Lung (tissue), 12 donors: ENCODE measurements around the gene SLC51A. TPM values are rescaled to one million over a fixed set of nuclear protein-coding genes. Genes with fewer than 3 reads are reported as not detected.
"Not testable (repeated sequence)": the region's sequence is repeated elsewhere in the genome, so short reads cannot be mapped to it uniquely, and the experiment has no call there.

Experiments used
- ATAC-seq: fragments of 200-7000 bp; cut with Tn5 transposase; one replicate; pipeline ENCODE4 v1.9.1; 2020; ENCODE audit warnings: moderate number of reproducible peaks; ENCODE audit not compliant: insufficient read depth, low FRiP score
- DNase-seq, 3 donors: peaks; one replicate each; pipeline ENCODE4 v3.0.0-alpha.2; 2013 to 2017
- H3K27ac ChIP-seq, 2 donors: one replicate each; pipeline ENCODE4 v1.5.1; 2013; ENCODE audit warnings: mild to moderate bottlenecking in 2 of 2, moderate library complexity in 2 of 2, control low read depth in 1 of 2, inconsistent platforms in 1 of 2, low read depth in 1 of 2, low read length in 1 of 2
- H3K27me3 ChIP-seq, 3 donors: one replicate each; pipeline ENCODE4 v1.5.1; 2013; ENCODE audit warnings: low read length in 2 of 3; ENCODE audit not compliant: control insufficient read depth in 3 of 3, insufficient read depth in 3 of 3
- H3K36me3 ChIP-seq, 4 donors: one replicate each; pipeline ENCODE4 v1.5.1; 2013; ENCODE audit warnings: low read length in 4 of 4, mild to moderate bottlenecking in 1 of 4, moderate library complexity in 1 of 4; ENCODE audit not compliant: control insufficient read depth in 4 of 4, insufficient read depth in 4 of 4
- H3K4me1 ChIP-seq, 5 donors: one replicate each; pipeline ENCODE4 v1.5.1; 2013; ENCODE audit warnings: low read length in 5 of 5, mild to moderate bottlenecking in 2 of 5, moderate library complexity in 1 of 5; ENCODE audit not compliant: control insufficient read depth in 5 of 5, insufficient read depth in 5 of 5
- H3K4me3 ChIP-seq: one replicate; pipeline ENCODE4 v1.5.1; 2013; ENCODE audit warnings: mild to moderate bottlenecking, control low read depth, moderate library complexity
- H3K9ac ChIP-seq, 2 donors: one replicate each; pipeline ENCODE4 v1.5.1; 2013; ENCODE audit warnings: low read length in 2 of 2, control low read depth in 1 of 2; ENCODE audit not compliant: insufficient read depth in 1 of 2
- H3K9me3 ChIP-seq, 4 donors: one replicate each; pipeline ENCODE4 v1.5.1; 2013; ENCODE audit warnings: low read length in 3 of 4, mild to moderate bottlenecking in 1 of 4, moderate library complexity in 1 of 4; ENCODE audit not compliant: control insufficient read depth in 4 of 4, insufficient read depth in 3 of 4
- CTCF ChIP-seq: IDR thresholded peaks from 2 replicates; pipeline ENCODE4 v1.5.1; 2012; ENCODE audit warnings: mild to moderate bottlenecking; ENCODE audit errors: control extremely low read depth, extremely low read depth
- WGBS, 2 donors: extraction: QIAGEN DNeasy Blood & Tissue Kit; methylation state at CpG; one replicate each; pipeline ENCODE4 v1.1.7; 2013; 5-methylcytosine and 5-hydroxymethylcytosine counted together
- polyA plus RNA-seq, 2 donors: library from polyadenylated mRNA; stranded (reverse); fragments of 200-250 nt; gene quantifications; one replicate each; pipeline ENCODE4 v1.2.1, GENCODE V29; 2013
- total RNA-seq, 2 donors: library from RNA; depleted of rRNA in 1 of 2; stranded (reverse); fragments of >200 nt in 1 of 2; gene quantifications; one replicate each; pipeline ENCODE4 v1.2.1, GENCODE V29; 2014 to 2021
- donor health status: control.
- donor health status: control.
- donor health status: Bipolar disorder and iron deficiency.
- donor health status: healthy.
- donor health status: DM: yes; HTN: yes; CAD: no.

The SLC51A gene
- total and polyA plus RNA-seq, 4 donors: 0.73 to 7.2 (median 1.9) TPM

GRCh38 chr3:196169836-196170240 is 46.5 kb upstream of the SLC51A start:
- ATAC-seq (no peak), DNase-seq (no peak)
- 56 to 80% methylated on average over 5 of the region's 5 CpGs for WGBS, 2 donors
- H3K4me3 ChIP-seq: no peak overlapping the region
- H3K9ac ChIP-seq: no peak overlapping the region
- H3K36me3 ChIP-seq: no peaks in the 10 kb centered on the region
- no peaks in the 10 kb centered on the region for H3K27me3 ChIP-seq
- H3K9me3 ChIP-seq: no peaks in the 10 kb centered on the region
- no peak overlapping the region for H3K27ac ChIP-seq
- H3K4me1 ChIP-seq: no peaks in the 10 kb centered on the region
- no peak for TF ChIP-seq CTCF

GRCh38 chr3:196170296-196170695 is 46.0 kb upstream of the SLC51A start:
- H3K36me3 ChIP-seq, H3K4me3 ChIP-seq, DNase-seq, H3K9me3 ChIP-seq, H3K9ac ChIP-seq, ATAC-seq, H3K27ac ChIP-seq, H3K27me3 ChIP-seq, H3K4me1 ChIP-seq: not testable (repeated sequence)
- 94 to 96% methylated on average over 12 of the region's 12 CpGs for WGBS, 2 donors

- Histone ChIP-seq H3K4me1 (peaks cover 0 to 2% (median 0%) of the 10 kb centered on the region in 5 donors), H3K4me3 (no peak overlapping the region), H3K27me3 (no peaks in the 10 kb centered on the region), H3K36me3 (no peaks in the 10 kb centered on the region), H3K9me3 (no peaks in the 10 kb centered on the region), H3K9ac (no peak overlapping the region), H3K27ac (no peak overlapping the region)
- ATAC-seq: no peak
- TF ChIP-seq CTCF: no peak
- no peak for DNase-seq
- 89 to 97% methylated on average over 3 of the region's 3 CpGs for WGBS, 2 donors
Observed at GRCh38 chr3:196174652-196175051, 41.7 kb upstream of the SLC51A start.

GRCh38 chr3:196175116-196175625 is 41.2 kb upstream of the SLC51A start:
- no peak overlapping the region for H3K9ac ChIP-seq

More at GRCh38 chr3:196175116-196175625, 41.2 kb upstream of the SLC51A start:
- ATAC-seq (no peak), DNase-seq (no peak)
- no peaks in the 10 kb centered on the region for H3K36me3 ChIP-seq
- H3K9me3 ChIP-seq: no peaks in the 10 kb centered on the region
- no peak overlapping the region for H3K4me3 ChIP-seq
- peaks cover 0 to 4% (median 0%) of the 10 kb centered on the region in 5 donors for H3K4me1 ChIP-seq
- TF ChIP-seq CTCF: no peak
- H3K27ac ChIP-seq: no peak overlapping the region
- WGBS, 2 donors: 84 to 91% methylated on average over 19 of the region's 19 CpGs
- no peaks in the 10 kb centered on the region for H3K27me3 ChIP-seq
